PC-9 (cell line): Measurements from ENCODE around the gene NUDT1. TPM values are rescaled to one million over a fixed set of nuclear protein-coding genes. Genes with fewer than 3 reads are reported as not detected.

Source experiments
- BruUV-seq: library from RNA; stranded (reverse); fragments of 400-500 nt; replicated peaks from 2 replicates; lab custom pipeline; 2021; lab: Mats Ljungman, UMichigan
- CTCF ChIA-PET: fragments of 300-600 bp; sonication (Branson Sonifier 250); formaldehyde crosslinking; loops from one replicate; lab custom pipeline; 2022; ENCODE audit warnings: antibody characterized with exemption; lab: Charles Lee
- POLR2A ChIA-PET: fragments of 300-600 bp; sonication (Branson Sonifier 250); formaldehyde crosslinking; loops from one replicate; lab custom pipeline; 2022; ENCODE audit warnings: antibody characterized with exemption; ENCODE audit not compliant: unreplicated experiment; lab: Charles Lee
- DNase-seq, 2 experiments: peaks; one replicate each; pipeline versions ENCODE4 v3.0.0 to v3.0.0-alpha.2; 2015 to 2022; ENCODE audit warnings: mixed read lengths in 1 of 2
- H2AFZ ChIP-seq: fragments of 200-600 bp; sonication (generic); 2 replicates; pipeline ENCODE4 v1.8.1; 2017; ENCODE audit warnings: antibody characterized with exemption
- H3F3A ChIP-seq: fragments of 200-600 bp; sonication (generic); 2 replicates; pipeline ENCODE4 v1.8.1; 2017; ENCODE audit warnings: antibody characterized with exemption, mild to moderate bottlenecking, low read depth; ENCODE audit not compliant: insufficient read depth
- H3K27ac ChIP-seq: fragments of 200-600 bp; sonication (generic); 2 replicates; pipeline ENCODE4 v1.6.1; 2016; ENCODE audit warnings: mixed run types
- H3K27me3 ChIP-seq: fragments of 200-600 bp; sonication (generic); 2 replicates; pipeline ENCODE4 v1.6.1; 2016; ENCODE audit warnings: low read depth, mixed run types; ENCODE audit not compliant: insufficient read depth
- H3K36me3 ChIP-seq: fragments of 200-600 bp; sonication (generic); 2 replicates; pipeline ENCODE4 v1.6.1; 2016; ENCODE audit warnings: low read depth, mixed run types
- H3K4me1 ChIP-seq: fragments of 200-600 bp; sonication (generic); replicated peaks from 2 replicates; pipeline ENCODE4 v1.6.1; 2016; ENCODE audit warnings: mixed run types; ENCODE audit not compliant: insufficient read depth
- H3K4me2 ChIP-seq: fragments of 200-600 bp; sonication (generic); 2 replicates; pipeline ENCODE4 v1.6.1; 2017; ENCODE audit warnings: mixed run types
- H3K4me3 ChIP-seq: fragments of 200-600 bp; sonication (generic); 2 replicates; pipeline ENCODE4 v1.6.1; 2016; ENCODE audit warnings: mixed run types
- H3K79me2 ChIP-seq: fragments of 200-600 bp; sonication (generic); 2 replicates; pipeline ENCODE4 v1.6.1; 2017; ENCODE audit warnings: low read depth, mixed run types
- H3K9me2 ChIP-seq: fragments of 200-600 bp; sonication (generic); 2 replicates; pipeline ENCODE4 v1.8.1; 2017; ENCODE audit warnings: mild to moderate bottlenecking; ENCODE audit not compliant: insufficient read depth
- H3K9me3 ChIP-seq: fragments of 200-600 bp; sonication (generic); 2 replicates; pipeline ENCODE4 v1.8.1; 2016; ENCODE audit warnings: low read depth; ENCODE audit not compliant: insufficient read depth
- H4K20me1 ChIP-seq: fragments of 200-600 bp; sonication (generic); 2 replicates; pipeline ENCODE4 v1.8.1; 2017; ENCODE audit not compliant: insufficient read depth
- CTCF ChIP-seq: fragments of 200-600 bp; sonication (generic); conservative IDR thresholded peaks from 2 replicates; pipeline ENCODE4 v1.6.1; 2017; ENCODE audit warnings: mixed run types, antibody characterized with exemption, mild to moderate bottlenecking, moderate library complexity
- EZH2 ChIP-seq: fragments of 200-600 bp; sonication (generic); IDR thresholded peaks from 2 replicates; pipeline ENCODE4 v1.8.0; 2017; ENCODE audit warnings: antibody characterized with exemption, low read depth
- intact Hi-C: fragments of 100-400 bp; cut with micrococcal nuclease; formaldehyde crosslinking; loops from one replicate; pipeline ENCODE4 v1.10.0; 2022; ENCODE audit not compliant: unreplicated experiment
- microRNA-seq: library from miRNA; unstranded; fragments of <30 nt; microRNA quantifications from one replicate; pipeline ENCODE4 v1.2.0, GENCODE V29; 2021; ENCODE audit warnings: borderline number of aligned reads, borderline replicate concordance
- total RNA-seq: library from RNA; stranded (reverse); gene quantifications from 2 replicates; pipeline ENCODE4 v1.2.3, GENCODE V29; 2021

Gene NUDT1
- total RNA-seq, 1 experiment from 2014 or later: 63.9 TPM

- DNase-seq: no peak
- 0 out of 2 replicates have a peak, but pooled peaks cover 4% of the 10 kb centered on the region for H3K4me1 ChIP-seq
- intact Hi-C loops: no loop called here
- H3K79me2 ChIP-seq: no peaks in the 10 kb centered on the region
- no peak overlapping the region for H3K4me3 ChIP-seq
- H2AFZ ChIP-seq: no peak overlapping the region
- no TSS peak for BruUV-seq
- H3K4me2 ChIP-seq: no peak overlapping the region
- no peaks in the 10 kb centered on the region for H3K36me3 ChIP-seq
- H3K9me3 ChIP-seq: no peaks in the 10 kb centered on the region
- ChIA-PET CTCF (no interaction called here), POLR2A (no interaction called here)
- TF ChIP-seq EZH2 (no peak), CTCF (no peak)
- no peaks in the 10 kb centered on the region for H3K9me2 ChIP-seq
- peaks cover 4% of the 10 kb centered on the region for H3F3A ChIP-seq
- peaks cover 9% of the 10 kb centered on the region; the same call in 1 of the 2 replicates for H4K20me1 ChIP-seq
- no peaks in the 10 kb centered on the region for H3K27me3 ChIP-seq
- H3K27ac ChIP-seq: no peak overlapping the region
Observed at GRCh38 chr7:2299870-2300512, 58.0 kb downstream of the NUDT1 start.

Small RNA genes lying within 50 kb of the gene (microRNA-seq; reads per million reads assigned to microRNA genes)
- gene MIR6836: not detected

Other genes with a start within 250 kb of the NUDT1 start
- 50.8 and 68.7 TPM in 2 replicates for gene MAD1L1, start 9.3 kb upstream of the NUDT1 start, total RNA-seq
- gene MRM2, start within 50 bp of the NUDT1 start, total RNA-seq: 36.8 and 40.9 TPM in 2 replicates
- gene SNX8, start 72.2 kb downstream of the NUDT1 start, total RNA-seq: 73.9 and 102 TPM in 2 replicates
- gene EIF3B, start 112.6 kb downstream of the NUDT1 start, total RNA-seq: 299 and 302 TPM in 2 replicates
- gene CHST12, start 161.4 kb downstream of the NUDT1 start, total RNA-seq: 25.9 and 41.1 TPM in 2 replicates
- gene GRIFIN, start 234.2 kb downstream of the NUDT1 start, total RNA-seq: not detected in 2 replicates